HG02870 (cell line): ENCODE results near the gene CENPL.
"Not testable (repeated sequence)": the region's sequence is repeated elsewhere in the genome, so short reads cannot be mapped to it uniquely, and the experiment has no call there.

ENCODE experiments used
- ATAC-seq: cut with Tn5 transposase; IDR thresholded peaks from one replicate; pipeline ENCODE4 v1.9.1; 2021; ENCODE audit warnings: mild to moderate bottlenecking, moderate library complexity; ENCODE audit not compliant: unreplicated experiment

The CENPL gene, protein sequence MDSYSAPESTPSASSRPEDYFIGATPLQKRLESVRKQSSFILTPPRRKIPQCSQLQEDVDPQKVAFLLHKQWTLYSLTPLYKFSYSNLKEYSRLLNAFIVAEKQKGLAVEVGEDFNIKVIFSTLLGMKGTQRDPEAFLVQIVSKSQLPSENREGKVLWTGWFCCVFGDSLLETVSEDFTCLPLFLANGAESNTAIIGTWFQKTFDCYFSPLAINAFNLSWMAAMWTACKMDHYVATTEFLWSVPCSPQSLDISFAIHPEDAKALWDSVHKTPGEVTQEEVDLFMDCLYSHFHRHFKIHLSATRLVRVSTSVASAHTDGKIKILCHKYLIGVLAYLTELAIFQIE

DNA sequence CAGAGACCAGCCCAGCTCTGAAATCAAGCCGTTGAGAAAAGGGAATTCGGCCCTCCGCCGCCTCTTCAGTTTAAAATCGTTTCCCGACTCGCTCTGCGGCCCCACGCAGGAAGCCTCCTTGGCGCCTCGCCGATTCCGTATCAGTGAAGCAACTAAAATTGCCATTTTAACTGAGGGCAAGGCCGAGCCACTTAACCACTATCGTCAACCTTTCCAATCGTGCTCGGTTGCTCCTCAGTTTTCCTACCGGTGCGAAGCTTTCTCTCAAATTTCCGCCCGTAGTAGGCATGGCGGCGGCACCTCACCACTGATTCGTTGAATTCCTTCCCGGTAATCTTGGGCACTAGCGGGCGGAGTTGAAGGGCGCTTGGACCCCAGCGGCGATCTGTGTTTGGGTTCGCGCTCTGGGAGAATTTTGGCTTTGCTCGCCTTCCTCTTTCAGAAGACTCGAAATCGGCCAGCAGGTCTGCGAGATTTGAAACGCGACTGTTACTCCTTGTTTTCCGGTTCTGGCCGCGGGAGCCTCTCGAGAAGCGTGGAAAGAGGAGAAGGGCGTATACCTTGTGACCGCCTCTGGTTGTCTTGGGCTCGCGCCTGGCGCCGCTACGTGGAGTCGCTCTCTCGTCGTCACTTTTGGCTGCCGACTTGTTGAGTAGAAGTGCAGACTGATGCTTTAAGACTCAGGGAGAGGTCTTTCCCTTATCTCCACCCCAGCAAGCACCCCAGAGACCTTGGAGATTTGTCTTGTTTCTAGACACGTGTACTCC lies at the start of gene CENPL, which contains the start of gene DARS2:
TSS of gene CENPL (minus strand) at position 569 of the 767 bp plus-strand sequence. CDS start 13,584 bp downstream, outside the sequence.
TSS of gene DARS2 (plus strand) at position 359 of the 767 bp plus-strand sequence. CDS start 557 bp downstream, outside the sequence.
- ATAC-seq, result peak; percentile 79

DNA sequence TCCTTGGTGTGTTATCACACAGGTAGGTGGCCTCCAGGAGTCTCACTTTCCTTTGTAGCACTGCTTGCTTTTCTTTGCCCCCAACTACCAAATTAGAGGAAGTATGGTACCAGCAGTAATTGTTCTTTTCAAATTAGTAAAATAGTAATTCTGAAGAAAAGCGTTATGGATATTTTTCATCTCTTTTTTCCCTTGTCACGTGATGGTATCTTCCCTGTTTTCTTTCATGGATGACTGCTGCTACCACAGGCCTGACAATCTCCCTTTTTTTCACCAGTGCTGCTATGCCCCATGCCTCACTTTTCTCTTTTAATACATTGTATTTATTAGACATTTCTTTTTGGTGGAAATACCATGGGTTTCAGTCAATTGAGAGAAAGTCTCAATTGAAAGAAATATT lies 46.8 kb upstream of the CENPL start:
- ATAC-seq, result no peak

DNA sequence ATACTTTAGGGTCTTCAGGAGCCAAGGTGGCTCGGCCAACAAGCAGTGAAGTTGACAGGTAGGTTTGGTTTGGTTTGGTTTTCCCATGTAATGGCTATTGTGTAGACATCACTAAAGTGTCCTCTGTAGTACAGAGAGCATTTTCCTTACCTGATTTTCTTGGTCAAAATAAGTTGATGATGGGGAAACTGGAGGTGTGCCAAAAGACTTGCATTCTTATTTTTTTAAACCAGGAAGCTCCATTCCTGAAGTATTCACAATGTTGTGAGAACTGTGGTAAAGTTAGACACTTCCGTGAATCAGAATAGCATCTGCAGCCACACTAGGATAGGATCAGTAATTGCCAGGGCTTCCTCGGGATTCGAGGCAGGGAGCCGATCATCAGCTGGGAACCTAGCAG lies 46.4 kb upstream of the CENPL start:
- ATAC-seq, result no peak

DNA sequence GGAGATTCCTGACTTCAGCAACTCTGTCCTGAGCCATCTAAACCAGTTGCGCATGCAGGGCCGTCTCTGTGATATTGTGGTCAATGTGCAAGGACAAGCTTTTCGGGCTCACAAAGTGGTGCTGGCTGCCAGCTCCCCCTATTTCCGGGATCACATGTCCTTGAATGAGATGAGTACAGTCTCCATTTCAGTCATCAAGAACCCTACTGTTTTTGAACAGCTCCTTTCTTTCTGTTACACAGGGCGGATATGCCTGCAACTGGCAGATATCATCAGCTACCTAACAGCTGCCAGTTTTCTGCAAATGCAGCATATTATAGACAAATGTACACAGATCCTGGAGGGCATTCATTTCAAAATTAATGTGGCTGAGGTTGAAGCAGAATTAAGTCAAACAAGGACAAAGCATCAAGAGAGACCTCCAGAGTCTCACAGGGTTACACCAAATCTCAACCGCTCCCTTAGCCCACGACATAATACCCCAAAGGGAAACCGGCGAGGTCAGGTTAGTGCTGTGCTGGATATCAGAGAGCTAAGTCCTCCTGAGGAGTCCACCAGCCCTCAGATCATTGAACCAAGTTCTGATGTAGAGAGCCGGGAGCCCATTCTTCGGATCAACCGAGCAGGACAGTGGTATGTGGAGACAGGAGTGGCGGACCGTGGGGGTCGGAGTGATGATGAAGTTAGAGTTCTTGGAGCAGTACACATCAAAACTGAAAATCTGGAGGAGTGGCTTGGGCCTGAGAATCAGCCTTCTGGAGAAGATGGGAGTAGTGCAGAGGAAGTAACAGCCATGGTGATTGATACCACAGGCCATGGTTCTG lies 45.8 kb upstream of the CENPL start:
- ATAC-seq, result peak; percentile 29

DNA sequence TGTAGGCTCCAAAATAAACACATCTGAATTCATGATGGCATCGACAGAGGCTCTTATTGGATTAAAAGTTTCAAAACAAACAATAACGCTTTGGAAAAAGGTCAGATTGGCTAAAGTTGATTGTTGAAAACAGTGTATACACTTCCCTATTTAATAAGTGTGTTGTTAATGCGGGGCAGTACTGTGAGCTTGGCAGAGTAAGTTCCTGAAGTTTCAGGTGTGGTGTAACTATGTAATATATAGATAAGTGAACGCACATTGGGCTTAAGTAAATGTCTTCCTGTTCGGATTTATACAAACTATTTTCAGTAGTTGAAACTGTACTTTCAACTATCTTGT lies 44.3 kb upstream of the CENPL start:
- no peak for ATAC-seq

DNA sequence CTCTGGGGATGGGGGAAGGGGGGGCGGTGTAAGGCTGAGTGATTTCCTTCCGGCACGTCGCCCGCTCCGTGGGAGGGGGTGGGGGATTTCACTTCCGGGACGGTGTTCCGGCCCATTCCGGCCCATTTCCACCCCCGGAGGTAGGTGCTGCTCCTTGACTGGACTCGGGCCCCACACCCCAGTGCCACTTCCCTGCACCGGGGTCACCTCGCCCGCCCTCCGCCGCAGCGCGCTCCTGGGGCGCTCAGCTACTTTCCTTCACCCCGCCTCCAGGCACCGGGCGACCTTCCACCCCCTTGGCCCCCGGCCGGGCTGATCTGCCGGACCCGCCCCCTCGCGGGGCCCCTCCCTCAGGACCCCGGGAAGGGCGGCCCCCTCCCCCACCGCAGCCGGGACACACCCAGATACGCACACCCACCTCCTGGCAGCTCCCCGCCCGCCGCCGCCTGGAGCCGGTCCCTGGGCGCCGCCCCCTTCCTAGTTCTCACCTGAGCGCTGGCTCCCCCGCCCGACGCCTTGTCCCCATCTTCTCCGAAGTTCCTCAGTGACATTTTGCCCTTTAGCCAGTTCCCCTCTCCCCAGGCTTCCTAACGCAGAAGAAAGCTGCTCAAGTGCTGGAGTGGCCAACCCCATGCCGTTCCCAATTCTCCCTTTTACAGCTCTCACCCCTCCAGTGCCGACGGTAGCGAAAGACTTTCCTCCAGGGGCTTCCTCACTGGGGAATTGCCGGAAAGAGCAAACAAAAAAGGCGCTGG lies 43.8 kb upstream of the CENPL start, which contains the start of gene ZBTB37:
TSS of gene ZBTB37 (plus strand) at position 115 of the 755 bp plus-strand sequence. CDS start 1,846 bp downstream, outside the sequence.
- peak; percentile 55 for ATAC-seq

DNA sequence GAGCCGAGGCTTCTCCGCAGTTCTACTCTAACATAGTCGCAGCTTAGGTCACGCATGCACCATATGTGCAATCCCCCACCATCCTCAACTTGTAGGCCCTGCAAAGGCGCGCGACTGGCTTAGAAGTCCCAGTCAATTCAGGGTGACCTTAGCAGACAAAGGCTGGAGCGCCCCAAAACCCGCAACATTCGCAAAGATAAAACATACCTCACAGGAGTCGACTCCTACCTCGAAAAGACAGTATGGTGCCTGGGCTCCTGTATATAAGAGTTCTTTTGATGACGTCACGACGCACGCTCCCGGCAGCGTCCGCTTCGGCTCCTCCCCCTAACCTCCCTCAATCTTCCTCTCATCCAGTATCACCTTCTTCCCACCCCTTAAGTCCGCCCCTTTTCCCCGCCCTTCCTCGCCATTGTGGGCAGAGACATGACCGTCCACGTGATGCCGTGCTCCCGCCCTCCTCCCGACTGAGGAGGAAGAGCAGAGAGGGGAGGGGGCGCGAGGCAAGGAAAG lies 43.1 kb upstream of the CENPL start, which contains the start of gene GAS5:
TSS of gene GAS5 (minus strand) at position 237 of the 513 bp plus-strand sequence.
- peak; percentile 70 for ATAC-seq

DNA sequence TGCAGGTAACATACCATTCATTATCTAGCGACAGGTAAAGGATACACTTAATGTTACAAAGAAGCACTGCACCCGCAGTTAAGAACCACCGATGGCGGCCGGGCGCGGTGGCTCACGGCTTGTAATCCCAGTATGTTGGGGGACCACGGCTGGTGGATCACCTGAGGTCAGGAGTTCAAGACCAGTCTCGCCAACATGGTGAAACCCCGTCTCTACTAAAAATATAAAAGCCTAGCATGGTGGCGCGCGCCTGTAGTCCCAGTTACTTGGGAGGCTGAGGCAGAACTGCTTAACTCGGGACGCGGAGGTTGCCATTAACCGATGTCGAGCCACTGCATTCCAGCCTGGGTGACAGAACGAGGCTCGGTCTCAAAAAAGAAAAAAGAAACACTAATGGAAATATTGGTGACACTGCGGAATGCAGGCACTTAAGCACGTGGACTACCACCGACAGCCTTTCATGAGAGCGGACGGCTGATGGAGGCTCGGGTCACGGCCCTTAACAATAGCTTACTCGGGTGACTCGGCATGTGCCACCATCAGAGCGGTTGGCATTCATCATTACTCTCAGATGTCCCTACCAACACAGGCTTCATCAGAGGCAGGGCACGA lies 42.6 kb upstream of the CENPL start:
- no peak for ATAC-seq

DNA sequence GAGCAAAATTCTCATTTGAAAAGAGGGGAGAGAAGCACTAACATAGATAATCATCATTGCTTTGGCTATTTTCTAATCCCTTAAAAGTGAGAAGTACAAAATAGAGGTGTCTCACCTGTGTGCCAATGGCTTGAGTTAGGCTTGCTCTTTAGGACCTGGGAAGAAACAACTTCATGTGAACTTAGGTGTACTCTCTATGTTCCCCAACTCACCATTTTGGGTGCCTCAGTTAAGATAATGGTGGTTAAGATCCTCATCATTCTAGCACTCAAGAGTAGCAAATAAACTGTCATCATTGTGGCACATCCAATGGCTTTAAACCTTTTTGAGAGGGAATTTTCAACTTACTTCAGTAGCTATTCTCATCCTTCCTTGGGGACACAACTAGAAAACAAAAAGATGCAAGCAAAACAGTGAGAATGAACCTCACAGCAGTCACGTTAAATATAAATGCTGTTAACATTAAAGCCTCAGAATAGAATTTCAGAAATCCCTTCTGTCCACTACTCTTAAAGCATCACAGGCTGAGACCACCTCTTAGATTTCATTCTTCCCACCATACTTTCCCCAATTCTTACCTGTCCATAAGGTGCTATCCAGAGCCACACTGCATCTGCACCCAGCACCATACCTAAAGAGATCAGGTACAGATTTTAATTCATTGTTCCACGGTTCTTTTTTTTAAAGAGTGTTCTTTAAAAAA lies 41.9 kb upstream of the CENPL start:
- ATAC-seq, result no peak

DNA sequence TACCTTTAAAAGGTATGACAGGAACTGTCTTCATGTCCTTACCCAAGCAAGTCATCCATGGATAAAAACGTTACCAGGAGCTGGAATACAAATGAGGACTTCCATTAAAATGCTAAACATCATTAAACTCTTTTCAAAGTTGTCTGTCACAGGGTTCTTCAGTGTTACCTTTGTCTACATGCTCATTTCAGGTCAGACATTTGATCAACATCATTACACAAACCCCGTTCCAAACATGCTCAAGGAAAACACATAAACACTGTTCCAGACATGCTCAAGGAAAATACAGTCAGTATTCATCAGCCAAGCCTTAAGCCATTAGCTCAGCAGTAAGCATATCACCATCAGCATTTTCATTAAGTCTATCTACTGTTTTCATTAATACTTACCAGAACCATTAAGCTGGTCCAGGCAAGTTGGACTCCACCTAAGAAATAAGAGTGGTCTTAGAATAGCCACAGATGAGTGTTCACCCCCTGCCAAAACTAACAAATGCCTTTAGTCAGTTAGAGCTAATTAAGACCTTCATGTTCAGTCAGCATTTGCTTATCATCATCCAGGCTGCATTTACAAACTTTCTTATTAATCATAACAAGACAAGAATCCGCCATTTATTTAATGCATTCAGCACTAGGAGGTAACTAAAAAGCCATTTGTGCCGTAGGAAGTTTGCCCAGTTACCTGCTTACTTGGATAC lies 40.9 kb upstream of the CENPL start:
- no peak for ATAC-seq

DNA sequence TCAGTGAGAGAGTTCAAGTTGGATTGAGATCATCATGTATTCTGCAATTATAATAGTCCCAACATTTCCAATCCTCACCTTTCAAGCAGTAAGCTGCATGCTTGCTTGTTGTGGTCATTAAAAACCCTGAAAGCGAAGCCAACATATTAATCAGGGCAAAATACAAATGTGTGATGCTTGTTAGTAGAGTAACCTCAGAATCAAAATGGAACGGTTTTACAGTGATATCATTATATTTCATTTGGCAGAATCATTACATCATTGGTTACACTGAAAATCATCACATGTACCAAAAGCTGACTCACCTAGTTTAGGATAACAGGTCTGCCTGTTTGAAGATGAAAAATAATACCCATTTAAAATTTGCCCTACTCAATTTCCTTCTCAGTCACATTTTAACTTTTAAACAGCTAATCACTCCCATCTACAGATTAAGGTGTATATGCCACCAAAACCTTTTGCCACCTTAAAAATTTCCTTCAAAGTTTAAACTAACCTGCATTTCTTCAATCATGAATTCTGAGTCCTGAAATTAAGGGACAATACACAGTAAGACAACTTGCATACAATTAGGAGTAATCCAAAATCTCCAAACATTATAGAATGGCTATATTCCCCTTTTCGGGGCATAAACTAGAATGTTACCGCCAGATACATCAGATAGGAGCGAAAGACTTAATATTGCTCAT lies 39.6 kb upstream of the CENPL start:
- no peak for ATAC-seq

DNA sequence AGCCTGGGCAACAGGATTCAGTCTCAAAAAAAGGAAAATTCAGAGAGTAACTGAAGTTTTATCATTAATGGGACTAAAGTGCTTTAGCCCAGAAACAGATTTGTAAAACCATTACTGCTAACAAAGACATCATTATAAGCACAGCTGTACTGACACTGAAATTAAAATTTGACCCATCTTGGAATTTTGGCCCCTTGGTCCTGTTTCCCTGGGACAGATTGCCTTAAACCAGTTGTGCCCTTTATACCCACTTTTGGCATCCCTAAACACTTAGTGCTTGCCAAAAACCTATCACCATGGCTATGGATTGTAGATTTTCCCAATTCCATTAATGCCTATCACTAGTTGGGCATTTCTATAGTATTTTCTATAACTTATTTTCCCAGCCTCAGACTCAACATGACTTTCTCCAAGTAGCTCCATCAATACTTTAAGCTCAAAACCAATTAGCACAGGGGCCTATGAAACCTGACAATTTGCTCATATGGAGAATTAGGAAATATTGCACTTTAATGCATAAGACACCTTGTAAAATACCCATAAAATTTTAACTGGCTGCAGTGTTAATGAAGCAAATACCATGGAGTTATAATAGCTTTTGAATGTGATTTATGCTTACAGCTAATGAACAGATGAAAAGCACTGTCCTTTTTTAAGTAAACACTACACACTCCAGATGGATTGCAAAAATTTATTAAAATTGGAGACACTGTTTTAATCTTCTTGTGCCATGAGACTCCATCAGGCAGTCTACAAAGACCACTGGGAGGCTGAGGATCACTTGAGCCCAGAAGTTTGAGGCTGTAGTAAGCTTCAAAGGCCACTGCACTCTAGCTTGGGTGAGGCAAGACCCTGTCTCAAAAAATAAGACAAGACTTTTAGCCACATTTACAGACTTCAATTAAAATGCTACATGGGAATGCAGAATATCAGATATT lies 38.8 kb upstream of the CENPL start:
- no peak for ATAC-seq

DNA sequence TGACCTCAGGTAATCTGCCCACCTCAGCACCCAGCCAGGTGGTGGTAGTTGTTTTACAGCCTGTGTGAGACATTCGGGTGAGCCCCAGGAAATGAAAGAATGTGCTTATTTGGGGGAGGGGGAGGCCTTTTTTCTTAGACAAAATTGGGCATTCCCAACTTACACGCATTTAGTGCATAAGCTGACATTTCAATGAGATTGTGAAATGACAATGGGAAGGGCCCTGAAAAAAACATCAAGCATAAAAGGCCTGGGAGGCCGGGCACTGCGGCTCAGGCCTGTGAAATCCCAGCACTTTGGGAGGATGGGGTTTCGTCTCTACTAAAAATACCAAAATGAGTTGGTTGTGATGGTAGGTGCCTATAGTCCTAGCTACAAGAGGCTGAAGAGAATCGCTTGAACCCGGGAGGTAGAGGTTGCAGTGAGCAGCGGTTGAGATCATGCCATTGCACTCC lies 38.1 kb upstream of the CENPL start:
- no peak for ATAC-seq

DNA sequence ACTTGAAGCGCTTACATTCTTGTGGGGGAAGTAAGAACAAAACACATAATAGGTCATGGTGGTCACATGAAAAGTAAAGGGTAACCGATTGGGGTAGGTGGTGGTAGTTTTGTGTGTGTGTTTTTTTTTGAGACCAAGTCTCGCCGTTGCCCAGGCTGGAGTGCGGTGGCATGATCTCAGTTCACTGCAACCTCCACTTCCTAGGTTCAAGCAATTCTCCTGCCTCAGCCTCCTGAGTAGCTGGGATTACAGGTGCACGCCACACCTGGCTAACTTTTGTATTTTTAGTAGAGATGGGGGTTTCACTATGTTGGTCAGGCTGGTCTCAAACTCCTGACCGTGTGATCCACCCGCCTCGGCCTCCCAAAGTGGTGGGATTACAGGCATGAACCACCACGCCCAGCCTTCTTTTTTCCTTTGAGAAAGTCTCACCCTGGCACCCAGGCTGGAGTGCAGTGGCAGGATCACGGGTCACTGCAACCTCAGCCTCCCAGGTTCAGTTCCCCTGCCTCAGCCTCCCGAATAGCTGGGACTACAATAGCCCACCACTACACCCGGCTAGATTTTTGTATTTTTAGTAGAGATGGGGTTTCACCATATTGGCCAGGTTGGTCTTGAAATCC lies 37.6 kb upstream of the CENPL start:
- ATAC-seq, result not testable (repeated sequence)

DNA sequence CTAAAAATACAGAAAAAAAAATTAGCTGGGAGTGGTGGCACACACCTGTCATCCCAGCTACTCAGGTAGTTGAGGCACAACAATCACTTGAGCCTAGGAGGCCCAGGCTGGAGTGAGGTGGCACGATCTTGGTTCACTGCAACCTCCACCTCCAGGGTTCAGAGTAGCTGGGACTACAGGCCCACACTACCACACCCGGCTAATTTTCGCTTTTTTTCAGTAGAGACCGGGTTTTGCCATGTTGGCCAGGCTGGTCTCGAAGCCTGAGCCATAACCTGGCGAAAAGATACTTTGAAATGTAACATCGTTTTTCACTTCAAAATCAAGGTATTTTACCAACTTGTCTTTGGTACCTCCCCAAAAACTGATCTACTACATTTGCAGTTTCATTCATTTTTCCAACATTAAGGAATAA lies 37.1 kb upstream of the CENPL start:
- ATAC-seq, result no peak

DNA sequence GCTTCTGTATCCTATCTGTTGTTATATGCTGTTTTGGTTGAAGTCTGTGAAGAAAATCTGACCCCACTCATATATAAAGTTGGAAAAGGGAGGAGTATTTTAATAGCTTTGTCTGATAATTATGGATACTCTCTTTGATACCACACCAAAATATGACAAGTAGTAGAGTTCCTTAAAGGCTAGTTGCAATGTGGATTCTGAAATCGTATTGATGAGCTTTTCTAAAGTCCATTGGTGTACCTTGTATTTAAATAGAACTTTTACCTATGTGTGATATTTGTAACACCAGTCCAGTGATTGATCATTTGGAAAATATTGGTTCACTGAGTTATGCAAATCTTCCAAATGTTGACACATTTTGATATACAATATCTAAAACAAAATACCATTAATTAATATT lies 35.4 kb upstream of the CENPL start:
- no peak for ATAC-seq
